Measurements from ENCODE around the gene OTUD5. TPM values are rescaled to one million over a fixed set of nuclear protein-coding genes. Genes with fewer than 3 reads are reported as not detected.

Gene OTUD5
- total RNA-seq, 1 donor from 2014 or later, result 72.3 TPM

- Histone ChIP-seq H3K4me3 (no peak overlapping the region), H3K27ac (no peak overlapping the region), H3K36me3 (peaks cover 19 to 30% of the 10 kb centered on the region in 2 donors), H3K9me3 (no peaks in the 10 kb centered on the region), H3K27me3 (no peaks in the 10 kb centered on the region), H3K4me1 (no peaks in the 10 kb centered on the region)
- TF ChIP-seq CTCF (IDR thresholded peaks at IDR 0.05), result no peak
- DNase-seq (ENCODE audit: low spot score in 2 of 2), result no peak
- intact Hi-C loops (cut with DNase I), result no loop called here
Observed at GRCh38 chrX:48905090-48905790, 52.2 kb downstream of the OTUD5 start.

- H3K9me3 ChIP-seq, result no peaks in the 10 kb centered on the region
- no peaks in the 10 kb centered on the region for H3K4me1 ChIP-seq
- H3K4me3 ChIP-seq, result no peak overlapping the region
- intact Hi-C loops (cut with DNase I), result no loop called here
- peaks cover 19 to 30% of the 10 kb centered on the region in 2 donors for H3K36me3 ChIP-seq
- H3K27me3 ChIP-seq, result no peaks in the 10 kb centered on the region
- TF ChIP-seq CTCF (IDR thresholded peaks at IDR 0.05), result no peak
- no peak overlapping the region for H3K27ac ChIP-seq
- no peak for DNase-seq (ENCODE audit: low spot score in 2 of 2)
Observed at GRCh38 chrX:48904626-48905025, 52.8 kb downstream of the OTUD5 start.

- intact Hi-C loops (cut with DNase I), result no loop called here
- no peak for DNase-seq (ENCODE audit: low spot score in 2 of 2)
- H3K4me3 ChIP-seq, result no peak overlapping the region
- no peaks in the 10 kb centered on the region for H3K9me3 ChIP-seq
- H3K27me3 ChIP-seq, result no peaks in the 10 kb centered on the region
- no peak overlapping the region for H3K27ac ChIP-seq
- H3K4me1 ChIP-seq, result no peaks in the 10 kb centered on the region
- no peak for TF ChIP-seq CTCF (IDR thresholded peaks at IDR 0.05)
- peaks cover 19 to 30% of the 10 kb centered on the region in 2 donors for H3K36me3 ChIP-seq
Observed at GRCh38 chrX:48904180-48904579, 53.2 kb downstream of the OTUD5 start.

- intact Hi-C loops (cut with DNase I), result no loop called here
- Histone ChIP-seq H3K4me3 (no peak overlapping the region), H3K27ac (no peak overlapping the region), H3K4me1 (peaks cover 3% of the 10 kb centered on the region in 2 donors), H3K27me3 (no peaks in the 10 kb centered on the region), H3K36me3 (peaks cover 19 to 30% of the 10 kb centered on the region in 2 donors), H3K9me3 (no peaks in the 10 kb centered on the region)
- no peak for DNase-seq (ENCODE audit: low spot score in 2 of 2)
- no peak for TF ChIP-seq CTCF (IDR thresholded peaks at IDR 0.05)
Observed at GRCh38 chrX:48903290-48903689, 54.1 kb downstream of the OTUD5 start.

GRCh38 chrX:48902776-48903175, 54.6 kb downstream of the OTUD5 start:
- no peak overlapping the region for H3K4me3 ChIP-seq
- peaks cover 3% of the 10 kb centered on the region in 2 donors for H3K4me1 ChIP-seq
- H3K27ac ChIP-seq, result no peak overlapping the region
- H3K36me3 ChIP-seq, result peaks cover 19 to 30% of the 10 kb centered on the region in 2 donors
- H3K9me3 ChIP-seq, result no peaks in the 10 kb centered on the region
- intact Hi-C loops (cut with DNase I), result no loop called here
- H3K27me3 ChIP-seq, result no peaks in the 10 kb centered on the region
- no peak for TF ChIP-seq CTCF (IDR thresholded peaks at IDR 0.05)
- DNase-seq (ENCODE audit: low spot score in 2 of 2), result no peak

Measured in ascending aorta (tissue), 2 donors.